ENCODE measurements around the gene CPNE8.

The CPNE8 gene

GRCh38 chr12:38648813-38649212, 256.6 kb downstream of the CPNE8 start:
- no peak for DNase-seq

- no peak for DNase-seq
Measured at GRCh38 chr12:38646146-38646545, 259.2 kb downstream of the CPNE8 start.

GRCh38 chr12:38639625-38640024, 265.8 kb downstream of the CPNE8 start:
- no peak for DNase-seq

GRCh38 chr12:38638401-38638800, 267.0 kb downstream of the CPNE8 start:
- DNase-seq = no peak

GRCh38 chr12:38633511-38633910, 271.9 kb downstream of the CPNE8 start:
- no peak for DNase-seq

- no peak for DNase-seq
Measured at GRCh38 chr12:38629064-38629463, 276.3 kb downstream of the CPNE8 start.

- DNase-seq = no peak
Measured at GRCh38 chr12:38628288-38628687, 277.1 kb downstream of the CPNE8 start.

- DNase-seq = no peak
Measured at GRCh38 chr12:38625306-38625705, 280.1 kb downstream of the CPNE8 start.

GRCh38 chr12:38614171-38614570, 291.2 kb downstream of the CPNE8 start:
- DNase-seq = no peak

GRCh38 chr12:38610808-38611350, 294.5 kb downstream of the CPNE8 start:
- DNase-seq = no peak

- no peak for DNase-seq
Measured at GRCh38 chr12:38607295-38607694, 298.1 kb downstream of the CPNE8 start.

Data from anterior cingulate cortex (tissue), 58 donors.